ENCODE data around the gene CACNB3.
"Not testable (repeated sequence)": the region's sequence is repeated elsewhere in the genome, so short reads cannot be mapped to it uniquely, and the experiment has no call there.

The CACNB3 gene

GRCh38 chr12:48819986-48820725, 1.9 kb downstream of the CACNB3 start:
- DNase-seq: no peak

DNA sequence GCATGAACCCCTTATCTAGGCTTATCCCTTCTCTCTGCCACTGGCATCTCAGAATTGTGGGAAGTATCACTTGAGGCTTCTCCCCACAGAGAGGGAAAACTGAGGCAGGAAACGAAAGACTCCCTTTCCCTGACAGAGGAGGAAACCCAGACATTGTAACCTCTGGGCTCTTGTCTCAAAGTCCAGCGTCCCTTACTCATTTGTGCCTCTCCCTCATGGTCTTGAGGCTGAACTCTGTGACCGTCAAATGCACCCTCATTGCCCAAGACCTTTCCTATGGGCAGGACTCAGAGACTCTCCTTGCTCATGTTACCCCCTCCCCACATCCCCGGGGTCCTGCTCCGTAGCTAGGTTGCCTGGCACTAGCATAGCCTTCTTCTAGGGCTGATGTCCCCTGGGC, 3.8 kb downstream of the CACNB3 start:
- DNase-seq: no peak

DNA sequence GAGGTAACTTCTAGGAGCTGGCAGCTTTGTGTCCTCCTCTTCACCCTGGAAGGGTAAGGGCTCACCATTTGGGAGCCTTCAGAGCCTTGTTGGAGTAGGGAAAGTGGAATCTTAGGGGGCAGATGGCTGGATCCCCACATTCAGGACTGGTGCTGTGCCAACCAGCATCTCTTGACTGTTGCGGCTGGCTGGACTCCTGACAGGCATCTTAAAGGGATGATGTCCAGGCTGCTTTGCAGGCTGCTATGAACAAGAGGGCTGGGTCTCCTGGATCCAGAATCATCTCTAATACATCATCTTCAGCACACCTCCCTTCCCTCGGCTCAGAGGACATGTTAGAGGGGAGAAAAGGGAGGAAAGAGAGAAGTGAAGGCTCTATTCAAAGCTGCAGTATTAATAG, 4.4 kb downstream of the CACNB3 start:
- DNase-seq: no peak

DNA sequence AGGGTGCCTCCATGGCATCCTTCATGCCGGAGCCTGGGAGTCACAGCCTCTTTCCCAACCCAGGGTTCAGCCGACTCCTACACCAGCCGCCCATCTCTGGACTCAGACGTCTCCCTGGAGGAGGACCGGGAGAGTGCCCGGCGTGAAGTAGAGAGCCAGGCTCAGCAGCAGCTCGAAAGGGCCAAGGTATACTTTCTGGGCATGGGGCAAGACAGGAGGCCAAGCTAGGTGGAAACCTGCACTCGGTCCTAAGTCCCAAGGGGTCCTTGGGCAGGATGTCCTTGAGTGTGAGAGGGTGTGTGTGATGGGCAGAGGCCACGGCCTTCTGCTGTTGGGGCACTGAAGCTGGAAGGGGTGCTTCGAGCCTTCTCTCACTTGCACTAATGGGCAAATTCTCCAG, 5.0 kb downstream of the CACNB3 start:
- no peak for DNase-seq

GRCh38 chr12:48824112-48824511, 5.8 kb downstream of the CACNB3 start:
- peak; percentile 37 for DNase-seq

DNA sequence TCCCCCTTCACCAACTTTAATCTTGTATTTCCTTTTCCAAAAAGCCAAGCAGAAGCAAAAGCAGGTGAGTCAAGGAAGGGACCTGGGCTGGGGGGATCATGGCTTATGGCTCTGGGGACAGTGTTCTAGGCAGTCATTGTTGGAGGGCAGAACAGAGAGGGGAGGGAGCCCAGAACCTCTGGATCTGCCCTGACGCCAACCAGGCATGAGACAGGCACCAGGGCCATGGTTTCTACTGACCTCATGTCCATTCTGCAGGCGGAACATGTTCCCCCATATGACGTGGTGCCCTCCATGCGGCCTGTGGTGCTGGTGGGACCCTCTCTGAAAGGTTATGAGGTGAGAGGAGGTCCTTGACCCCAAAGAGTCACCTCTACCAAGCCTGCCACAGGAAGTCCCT, 6.6 kb downstream of the CACNB3 start:
- DNase-seq: no peak

DNA sequence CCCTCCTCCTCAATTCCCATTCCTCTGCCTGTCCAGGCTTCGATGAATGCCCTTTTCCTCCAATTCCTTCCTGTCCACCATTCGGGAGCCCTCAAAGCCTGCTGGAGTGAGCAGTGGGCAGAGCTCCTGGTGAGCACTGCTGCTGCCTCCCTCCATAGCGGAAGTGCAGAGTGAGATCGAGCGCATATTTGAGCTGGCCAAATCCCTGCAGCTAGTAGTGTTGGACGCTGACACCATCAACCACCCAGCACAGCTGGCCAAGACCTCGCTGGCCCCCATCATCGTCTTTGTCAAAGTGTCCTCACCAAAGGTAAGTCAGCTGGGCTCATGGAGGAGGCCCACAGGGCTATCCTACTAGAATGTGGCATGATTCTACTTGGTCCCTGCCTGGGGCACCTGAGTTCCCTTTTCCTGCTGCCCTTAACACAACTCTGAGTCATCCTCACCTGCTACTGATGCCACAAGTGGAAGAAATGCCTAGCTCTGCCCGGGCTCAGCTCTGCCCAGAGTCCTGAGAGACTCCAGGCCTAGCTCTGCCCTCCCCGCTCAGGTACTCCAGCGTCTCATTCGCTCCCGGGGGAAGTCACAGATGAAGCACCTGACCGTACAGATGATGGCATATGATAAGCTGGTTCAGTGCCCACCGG, 8.0 kb downstream of the CACNB3 start:
- DNase-seq: no peak

GRCh38 chr12:48827026-48827425, 8.7 kb downstream of the CACNB3 start:
- DNase-seq: no peak

DNA sequence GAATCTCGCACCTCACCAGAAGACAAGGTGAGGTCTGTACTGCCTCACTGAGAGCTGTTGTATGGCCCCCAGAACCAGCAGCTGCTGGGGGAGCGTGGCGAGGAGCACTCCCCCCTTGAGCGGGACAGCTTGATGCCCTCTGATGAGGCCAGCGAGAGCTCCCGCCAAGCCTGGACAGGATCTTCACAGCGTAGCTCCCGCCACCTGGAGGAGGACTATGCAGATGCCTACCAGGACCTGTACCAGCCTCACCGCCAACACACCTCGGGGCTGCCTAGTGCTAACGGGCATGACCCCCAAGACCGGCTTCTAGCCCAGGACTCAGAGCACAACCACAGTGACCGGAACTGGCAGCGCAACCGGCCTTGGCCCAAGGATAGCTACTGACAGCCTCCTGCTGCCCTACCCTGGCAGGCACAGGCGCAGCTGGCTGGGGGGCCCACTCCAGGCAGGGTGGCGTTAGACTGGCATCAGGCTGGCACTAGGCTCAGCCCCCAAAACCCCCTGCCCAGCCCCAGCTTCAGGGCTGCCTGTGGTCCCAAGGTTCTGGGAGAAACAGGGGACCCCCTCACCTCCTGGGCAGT, 9.3 kb downstream of the CACNB3 start:
- no peak for DNase-seq

DNA sequence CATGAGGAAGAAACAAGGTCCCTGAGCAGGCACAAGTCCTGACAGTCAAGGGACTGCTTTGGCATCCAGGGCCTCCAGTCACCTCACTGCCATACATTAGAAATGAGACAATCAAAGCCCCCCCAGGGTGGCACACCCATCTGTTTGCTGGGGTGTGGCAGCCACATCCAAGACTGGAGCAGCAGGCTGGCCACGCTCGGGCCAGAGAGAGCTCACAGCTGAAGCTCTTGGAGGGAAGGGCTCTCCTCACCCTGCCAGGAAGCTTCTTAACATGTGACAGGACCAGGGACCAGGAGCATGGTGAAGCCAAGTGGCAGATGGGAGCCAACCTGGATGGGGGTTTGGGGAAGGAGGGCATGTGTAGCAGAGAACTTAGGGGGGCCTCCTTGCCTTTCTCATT, 10.0 kb downstream of the CACNB3 start:
- DNase-seq: no peak

DNA sequence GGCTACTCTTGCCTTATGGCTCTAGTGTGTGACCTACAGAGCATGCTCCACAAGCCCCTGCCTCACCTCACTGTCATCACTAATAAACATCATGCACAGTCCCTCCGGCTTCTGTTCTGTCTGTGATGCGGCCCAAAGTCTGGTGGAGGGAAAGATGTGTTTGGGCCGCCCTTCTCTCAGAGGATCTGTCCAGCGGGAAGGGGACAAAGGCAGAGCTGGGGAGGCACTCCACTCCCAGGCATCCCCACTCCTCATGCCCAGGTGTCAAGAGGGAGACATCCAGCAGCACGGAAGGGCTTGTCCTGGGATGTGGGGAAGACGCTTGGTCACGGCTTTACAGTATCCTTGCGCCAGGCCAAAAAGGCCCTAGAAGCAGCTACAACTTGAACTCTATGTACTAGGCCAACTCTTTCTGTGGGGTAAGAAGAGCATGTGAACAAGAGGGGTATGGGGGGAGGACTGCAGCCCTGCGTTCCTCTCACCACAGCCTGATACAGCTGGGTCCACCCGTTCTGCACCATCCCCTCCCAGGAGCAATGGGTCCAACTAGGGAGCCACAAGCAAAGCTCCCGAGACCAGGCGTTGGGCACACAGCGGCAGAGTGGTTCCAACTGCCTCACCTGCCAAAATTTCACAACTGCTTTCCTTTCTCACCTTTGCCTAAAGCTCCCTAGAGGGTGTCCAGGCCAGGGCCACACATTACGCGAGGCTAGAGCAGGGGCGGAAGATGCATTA, 10.7 kb downstream of the CACNB3 start:
- no peak for DNase-seq

GRCh38 chr12:48831257-48831656, 13.0 kb downstream of the CACNB3 start:
- no peak for DNase-seq

- DNase-seq: no peak
Measured at GRCh38 chr12:48832321-48833060, 14.2 kb downstream of the CACNB3 start.

- no peak for DNase-seq
Measured at GRCh38 chr12:48838048-48838447, 19.8 kb downstream of the CACNB3 start.

- DNase-seq: not testable (repeated sequence)
Measured at GRCh38 chr12:48842021-48842420, 23.7 kb downstream of the CACNB3 start.

DNA sequence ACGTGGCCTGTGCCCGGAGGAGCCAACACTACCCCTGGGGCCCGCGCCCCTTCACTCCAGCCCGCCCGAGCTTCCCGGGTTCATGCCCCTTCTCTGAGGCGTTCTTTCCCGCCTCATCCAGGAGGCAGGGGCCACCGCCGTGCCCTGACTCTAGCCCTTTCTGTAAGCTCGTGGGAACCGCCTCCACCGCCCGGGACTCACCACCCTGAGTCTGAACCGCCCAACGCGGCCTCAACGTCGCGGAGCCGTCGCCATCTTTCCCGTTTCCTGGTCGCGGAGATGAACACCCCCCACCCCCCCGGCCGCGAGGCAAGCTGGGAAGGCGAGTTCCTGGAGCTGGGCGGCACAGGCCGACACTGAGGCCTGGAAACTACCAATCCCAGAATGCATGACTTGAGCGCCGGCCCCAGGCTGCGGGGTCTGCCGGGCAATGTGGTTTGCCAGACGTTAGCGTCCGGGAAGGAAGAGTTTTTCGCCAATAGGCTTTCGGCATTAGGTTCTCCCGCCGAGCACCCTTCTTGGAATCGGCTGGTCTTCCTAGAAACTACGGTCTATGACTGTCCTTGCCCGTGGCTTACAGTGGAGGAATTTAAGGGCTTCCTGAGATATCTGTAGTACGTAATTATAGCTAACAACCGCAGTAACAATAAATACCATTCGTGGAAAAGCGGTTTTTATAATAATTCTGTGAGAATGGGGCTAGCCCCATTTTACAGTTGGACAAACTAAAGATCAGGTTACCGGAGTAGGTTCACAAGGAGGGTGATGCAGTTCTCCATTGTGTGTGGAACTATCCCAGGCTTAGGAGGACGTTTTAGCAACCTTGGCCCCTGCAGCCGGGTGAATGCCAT, 33.8 kb downstream of the CACNB3 start, which contains the start of gene DDX23:
Gene DDX23 (minus strand): TSS at position 281 of the 851 bp plus-strand sequence. CDS start 6,381 bp downstream, outside the sequence.
- peak; percentile 94 for DNase-seq

- DNase-seq: peak; percentile 89
Measured at GRCh38 chr12:48852734-48853688, 34.7 kb downstream of the CACNB3 start.

- no peak for DNase-seq
Measured at GRCh38 chr12:48854488-48854887, 36.2 kb downstream of the CACNB3 start.

GRCh38 chr12:48854932-48855331, 36.6 kb downstream of the CACNB3 start:
- not testable (repeated sequence) for DNase-seq

DNA sequence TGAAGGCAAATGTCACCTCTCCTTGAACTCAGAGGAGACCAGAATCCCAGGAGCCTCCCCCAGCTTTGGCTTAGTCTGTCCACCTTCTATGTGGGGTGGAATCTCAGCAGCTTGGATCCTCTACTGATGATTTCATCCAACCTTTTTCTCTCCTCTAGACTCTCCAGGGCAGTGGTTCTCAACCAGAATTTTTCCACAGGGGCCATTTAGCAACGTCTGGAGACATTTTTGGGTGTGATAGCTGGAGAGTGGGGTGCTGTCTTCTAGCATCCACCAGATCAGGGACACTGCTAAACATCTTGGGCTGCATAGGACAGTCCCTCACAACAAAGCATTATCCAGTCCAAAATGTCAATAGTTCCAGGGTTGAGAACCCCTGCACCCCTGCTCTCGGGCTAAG, 38.1 kb downstream of the CACNB3 start:
- DNase-seq: no peak

Measured in CD4-positive, alpha-beta T cell treated with Interleukin-4 for 4 hours (primary cell).